ENCODE data around the gene PTPN1.

DNA sequence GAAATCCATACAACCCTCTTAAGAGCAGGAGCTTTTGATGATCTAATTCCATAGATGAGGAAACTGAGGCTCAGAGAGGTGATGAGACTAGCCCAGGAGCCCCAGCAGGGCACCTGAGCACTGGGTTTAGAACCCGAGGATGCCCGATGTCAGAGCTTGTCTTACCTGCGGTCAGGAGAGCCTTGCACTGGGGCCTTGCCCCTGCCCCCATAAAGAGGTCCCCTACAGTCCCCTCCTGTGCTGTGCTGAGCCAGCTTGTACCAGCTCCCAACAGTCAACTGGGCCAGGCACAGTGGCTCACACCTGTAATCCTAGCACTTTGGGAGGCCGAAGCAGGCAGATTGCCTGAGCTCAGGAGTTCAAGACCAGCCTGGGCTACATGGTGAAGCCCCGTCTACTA, 122.5 kb downstream of the PTPN1 start:
- TF ChIP-seq POLR2A (IDR thresholded peaks at IDR 0.05): no peak
- TF ChIP-seq, protein P1, sequence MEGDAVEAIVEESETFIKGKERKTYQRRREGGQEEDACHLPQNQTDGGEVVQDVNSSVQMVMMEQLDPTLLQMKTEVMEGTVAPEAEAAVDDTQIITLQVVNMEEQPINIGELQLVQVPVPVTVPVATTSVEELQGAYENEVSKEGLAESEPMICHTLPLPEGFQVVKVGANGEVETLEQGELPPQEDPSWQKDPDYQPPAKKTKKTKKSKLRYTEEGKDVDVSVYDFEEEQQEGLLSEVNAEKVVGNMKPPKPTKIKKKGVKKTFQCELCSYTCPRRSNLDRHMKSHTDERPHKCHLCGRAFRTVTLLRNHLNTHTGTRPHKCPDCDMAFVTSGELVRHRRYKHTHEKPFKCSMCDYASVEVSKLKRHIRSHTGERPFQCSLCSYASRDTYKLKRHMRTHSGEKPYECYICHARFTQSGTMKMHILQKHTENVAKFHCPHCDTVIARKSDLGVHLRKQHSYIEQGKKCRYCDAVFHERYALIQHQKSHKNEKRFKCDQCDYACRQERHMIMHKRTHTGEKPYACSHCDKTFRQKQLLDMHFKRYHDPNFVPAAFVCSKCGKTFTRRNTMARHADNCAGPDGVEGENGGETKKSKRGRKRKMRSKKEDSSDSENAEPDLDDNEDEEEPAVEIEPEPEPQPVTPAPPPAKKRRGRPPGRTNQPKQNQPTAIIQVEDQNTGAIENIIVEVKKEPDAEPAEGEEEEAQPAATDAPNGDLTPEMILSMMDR (IDR thresholded peaks at IDR 0.05 in 4 of 5, conservative IDR thresholded peaks at IDR 0.05 in 1 of 5): no peak

Measured in gastrocnemius medialis (tissue), 4 donors.